K562 (cell line): ENCODE measurements around the gene RARA. TPM values are rescaled to one million over a fixed set of nuclear protein-coding genes. Genes with fewer than 3 reads are reported as not detected.
A peak's percentile ranks its signal among the peaks of the same experiment; 100 is the strongest.

Experiments
- GMEB1 ChIP-seq: fragments of 250-450 bp; sonication (Bioruptor Pico); IDR thresholded peaks from 2 replicates; pipeline ENCODE4 v1.4.0; 2020; ENCODE audit warnings: mild to moderate bottlenecking
- KLF6 ChIP-seq: fragments of 250-450 bp; sonication (Bioruptor Pico); IDR thresholded peaks from 2 replicates; pipeline ENCODE4 v1.4.0; 2020; ENCODE audit warnings: mild to moderate bottlenecking, moderate library complexity, borderline replicate concordance
- MYNN ChIP-seq, 2 experiments: sonication (generic); formaldehyde crosslinking in 1 of 2; IDR thresholded peaks; 2 replicates each; pipeline versions ENCODE4 v1.5.0 to v1.6.1; 2016 to 2020; ENCODE audit warnings: antibody characterized with exemption in 1 of 2, missing genetic modification reagents in 1 of 2
- POLR2G ChIP-seq: fragments of 200-400 bp; formaldehyde crosslinking; IDR thresholded peaks from 2 replicates; pipeline ENCODE4 v1.6.1; 2017; ENCODE audit warnings: low read depth, mild to moderate bottlenecking, antibody characterized with exemption, low read length, moderate library complexity
- SIN3B ChIP-seq: fragments of 450-650 bp; IDR thresholded peaks from 2 replicates; pipeline ENCODE4 v1.6.1; 2017; ENCODE audit warnings: low read depth, mild to moderate bottlenecking, moderate library complexity
- XRCC5 ChIP-seq: fragments of 200-400 bp; formaldehyde crosslinking; IDR thresholded peaks from 2 replicates; pipeline ENCODE4 v1.6.1; 2017; ENCODE audit warnings: low read depth, mild to moderate bottlenecking, low read length
- ZBTB7A ChIP-seq: IDR thresholded peaks from 2 replicates; pipeline ENCODE4 v1.6.1; 2011; ENCODE audit warnings: low read depth, mild to moderate bottlenecking, low read length, moderate library complexity, borderline replicate concordance; ENCODE audit not compliant: control insufficient read depth
- polyA plus RNA-seq, 8 experiments: library from polyadenylated mRNA; depleted of rRNA in 4 of 8; stranded (reverse) in 5 of 8; unstranded in 3 of 8; fragments of >200 nt; fragmentation: Nextera tagmentation in 2 of 8; fragmentation: Illumina TruSeq in 1 of 8; extraction: Ambion mirVana in 2 of 8; extraction: Trizol in 1 of 8; gene quantifications; 2 replicates each; pipeline versions ENCODE4 v1.2.1 to v1.2.3, GENCODE V29; 2011 to 2014; ENCODE audit warnings: inconsistent platforms in 1 of 8, missing spikeins in 1 of 8
- total RNA-seq, 7 experiments: library from RNA; depleted of rRNA in 6 of 7; stranded (reverse); fragments of >200 nt in 6 of 7; fragmentation: Illumina TruSeq in 2 of 7; extraction: Trizol in 2 of 7; gene quantifications; 2 replicates each; pipeline versions ENCODE4 v1.2.1 to v1.2.3, GENCODE V29; 2011 to 2021; ENCODE audit warnings: low replicate concordance in 1 of 7
- TF ChIP-seq, protein P1 (sequence below): fragments of 450-650 bp; IDR thresholded peaks from 2 replicates; pipeline ENCODE4 v1.7.1; 2018; ENCODE audit warnings: mild to moderate bottlenecking, low read depth; ENCODE audit not compliant: partially characterized antibody

The RARA gene
- total and polyA plus RNA-seq, 9 of the 15 experiments (the other 6 are each of a cell fraction or from before 2014, with no cell fraction given), result 0.10 to 28.0 (median 7.9) TPM

DNA sequence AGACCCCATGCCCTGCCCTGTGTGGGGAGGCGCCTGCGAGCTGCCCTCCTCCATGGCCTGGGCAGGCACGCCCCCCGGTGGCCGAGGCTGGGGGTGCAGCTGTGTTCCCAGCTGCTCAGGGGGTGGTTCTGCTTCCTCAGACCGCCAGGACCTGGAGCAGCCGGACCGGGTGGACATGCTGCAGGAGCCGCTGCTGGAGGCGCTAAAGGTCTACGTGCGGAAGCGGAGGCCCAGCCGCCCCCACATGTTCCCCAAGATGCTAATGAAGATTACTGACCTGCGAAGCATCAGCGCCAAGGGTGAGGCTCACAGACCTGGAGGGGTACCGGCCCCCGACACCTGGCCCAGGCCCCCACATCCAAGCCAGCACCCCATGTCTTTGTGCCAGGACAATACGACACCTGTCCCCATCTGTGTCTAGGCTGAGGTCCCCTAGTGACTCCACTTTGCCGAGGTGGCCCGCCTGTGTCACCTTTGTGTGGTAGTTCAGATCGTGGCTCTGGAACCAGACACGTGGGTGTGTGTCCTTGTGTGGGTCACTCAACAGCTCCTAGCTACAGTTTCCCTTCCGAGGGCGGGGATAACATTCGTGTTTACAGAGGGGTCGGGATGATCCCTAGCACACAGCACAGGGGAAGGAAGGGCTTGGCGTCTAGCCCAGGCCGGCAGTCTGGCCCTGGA lies 46.3 kb downstream of the RARA start (continued):
- TF ChIP-seq, protein P1, sequence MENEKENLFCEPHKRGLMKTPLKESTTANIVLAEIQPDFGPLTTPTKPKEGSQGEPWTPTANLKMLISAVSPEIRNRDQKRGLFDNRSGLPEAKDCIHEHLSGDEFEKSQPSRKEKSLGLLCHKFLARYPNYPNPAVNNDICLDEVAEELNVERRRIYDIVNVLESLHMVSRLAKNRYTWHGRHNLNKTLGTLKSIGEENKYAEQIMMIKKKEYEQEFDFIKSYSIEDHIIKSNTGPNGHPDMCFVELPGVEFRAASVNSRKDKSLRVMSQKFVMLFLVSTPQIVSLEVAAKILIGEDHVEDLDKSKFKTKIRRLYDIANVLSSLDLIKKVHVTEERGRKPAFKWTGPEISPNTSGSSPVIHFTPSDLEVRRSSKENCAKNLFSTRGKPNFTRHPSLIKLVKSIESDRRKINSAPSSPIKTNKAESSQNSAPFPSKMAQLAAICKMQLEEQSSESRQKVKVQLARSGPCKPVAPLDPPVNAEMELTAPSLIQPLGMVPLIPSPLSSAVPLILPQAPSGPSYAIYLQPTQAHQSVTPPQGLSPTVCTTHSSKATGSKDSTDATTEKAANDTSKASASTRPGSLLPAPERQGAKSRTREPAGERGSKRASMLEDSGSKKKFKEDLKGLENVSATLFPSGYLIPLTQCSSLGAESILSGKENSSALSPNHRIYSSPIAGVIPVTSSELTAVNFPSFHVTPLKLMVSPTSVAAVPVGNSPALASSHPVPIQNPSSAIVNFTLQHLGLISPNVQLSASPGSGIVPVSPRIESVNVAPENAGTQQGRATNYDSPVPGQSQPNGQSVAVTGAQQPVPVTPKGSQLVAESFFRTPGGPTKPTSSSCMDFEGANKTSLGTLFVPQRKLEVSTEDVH, result peak; percentile 27
- TF ChIP-seq GMEB1 (CRISPR knock-in tag) (no peak), MYNN (IDR thresholded peaks at IDR 0.05) (peak; percentile 28; the same call in 1 of the 2 replicates), MYNN (CRISPR knock-in tag; IDR thresholded peaks at IDR 0.05) (no peak), ZBTB7A (peak; percentile 73), SIN3B (no peak), KLF6 (CRISPR knock-in tag) (no peak), POLR2G (peak; percentile 44), XRCC5 (peak; percentile 30; the same call in 1 of the 2 replicates)
- TF ChIP-seq, all 486 proteins: peak for 32
